HCT116 (cell line): ENCODE data around the gene HNRNPA2B1. TPM values are rescaled to one million over a fixed set of nuclear protein-coding genes. Genes with fewer than 3 reads are reported as not detected.

Experiments used
- ATAC-seq: fragments of 200-7000 bp; cut with Tn5 transposase; 2 replicates; pipeline ENCODE4 v1.9.1; 2020; ENCODE audit warnings: mild to moderate bottlenecking, moderate library complexity
- BruUV-seq: library from RNA; stranded (reverse); fragments of 400-500 nt; replicated peaks from 2 replicates; lab custom pipeline; 2021; lab: Mats Ljungman, UMichigan
- CTCF ChIA-PET: fragments of 300-600 bp; sonication (Branson Sonifier 250); formaldehyde crosslinking; loops from one replicate; lab custom pipeline; 2021; ENCODE audit warnings: antibody characterized with exemption; lab: Charles Lee
- POLR2A ChIA-PET: fragments of 300-600, 350-600 bp; sonication (Branson Sonifier 250); formaldehyde crosslinking; loops from one replicate; lab custom pipeline; 2021; ENCODE audit warnings: antibody characterized with exemption; lab: Charles Lee
- RAD21 ChIA-PET, 2 experiments: fragments of 300-600 bp; sonication (Branson Sonifier 250); formaldehyde crosslinking; loops; one replicate each; lab custom pipeline; 2023; ENCODE audit warnings: low total read pairs in 2 of 2; ENCODE audit not compliant: uncharacterized antibody in 2 of 2, unreplicated experiment in 2 of 2, low non-redundant PET in 1 of 2; lab: Charles Lee
- DNase-seq: peaks from one replicate; pipeline ENCODE4 v3.0.0-alpha.2; 2010; ENCODE audit warnings: low read depth, low spot score
- H2AFZ ChIP-seq: fragments of 200-600 bp; shearing (Covaris generic), sonication (generic); 2 replicates; pipeline ENCODE4 v1.6.1; 2017; ENCODE audit warnings: low read depth, mixed run types, mixed read lengths, antibody characterized with exemption, low read length; ENCODE audit not compliant: poor library complexity, severe bottlenecking
- H3K27ac ChIP-seq: 2 replicates; pipeline ENCODE4 v1.5.1; 2012; ENCODE audit warnings: low read depth, low read length
- H3K27me3 ChIP-seq: fragments of 200-600 bp; sonication (generic); 2 replicates; pipeline ENCODE4 v1.6.1; 2016; ENCODE audit warnings: mixed run types, low read length, mixed read lengths; ENCODE audit not compliant: insufficient read depth
- H3K36me3 ChIP-seq, 2 experiments: fragments of 200-500 bp in 1 of 2; fragments of 200-600 bp in 1 of 2; sonication (Bioruptor generic) in 1 of 2; sonication (generic) in 1 of 2; 2 replicates each; pipeline versions ENCODE4 v1.5.1 to v1.6.1; 2014 to 2016; ENCODE audit warnings: low read length in 2 of 2, inconsistent platforms in 1 of 2, mixed read lengths in 1 of 2, mixed run types in 1 of 2; ENCODE audit not compliant: insufficient read depth in 2 of 2, control insufficient read depth in 1 of 2
- H3K4me1 ChIP-seq, 2 experiments: fragments of 200-600 bp in 1 of 2; sonication (generic) in 1 of 2; 2 replicates each; pipeline versions ENCODE4 v1.5.1 to v1.6.1; 2012 to 2017; ENCODE audit warnings: low read length in 2 of 2, inconsistent platforms in 1 of 2, mild to moderate bottlenecking in 1 of 2, mixed read lengths in 1 of 2, mixed run types in 1 of 2, moderate library complexity in 1 of 2; ENCODE audit not compliant: insufficient read depth in 2 of 2, control insufficient read depth in 1 of 2
- H3K4me2 ChIP-seq: fragments of 200-600 bp; sonication (generic); 2 replicates; pipeline ENCODE4 v1.6.1; 2017; ENCODE audit warnings: mixed run types, low read length, mixed read lengths
- H3K4me3 ChIP-seq, 2 experiments: fragments of 200-600 bp in 1 of 2; sonication (generic) in 1 of 2; replicated peaks in 1 of 2; 2 replicates each; pipeline ENCODE4 v1.5.1; 2011 to 2016; ENCODE audit warnings: low read length in 2 of 2, control low read depth in 1 of 2, low read depth in 1 of 2, mild to moderate bottlenecking in 1 of 2, mixed read lengths in 1 of 2, mixed run types in 1 of 2
- H3K79me2 ChIP-seq: fragments of 200-600 bp; sonication (generic); 2 replicates; pipeline ENCODE4 v1.6.1; 2017; ENCODE audit warnings: mild to moderate bottlenecking, mixed run types, low read length, moderate library complexity, mixed read lengths; ENCODE audit not compliant: insufficient read depth
- H3K9ac ChIP-seq: fragments of 200-600 bp; sonication (generic); 2 replicates; pipeline ENCODE4 v1.6.1; 2016; ENCODE audit warnings: low read length, mixed read lengths
- H3K9me2 ChIP-seq: fragments of 200-600 bp; sonication (generic), shearing (Covaris generic); 2 replicates; pipeline ENCODE4 v1.6.1; 2017; ENCODE audit warnings: mixed run types, mild to moderate bottlenecking, moderate library complexity; ENCODE audit not compliant: insufficient read depth
- H3K9me3 ChIP-seq, 2 experiments: fragments of 200-500 bp in 1 of 2; fragments of 200-600 bp in 1 of 2; sonication (Bioruptor generic) in 1 of 2; sonication (generic) in 1 of 2; 2 replicates each; pipeline ENCODE4 v1.6.1; 2014 to 2017; ENCODE audit warnings: low read length in 2 of 2, mixed read lengths in 2 of 2, inconsistent platforms in 1 of 2, low read depth in 1 of 2, mild to moderate bottlenecking in 1 of 2, mixed run types in 1 of 2, moderate library complexity in 1 of 2; ENCODE audit not compliant: control insufficient read depth in 1 of 2, insufficient read depth in 1 of 2
- H4K20me1 ChIP-seq: fragments of 200-600 bp; sonication (generic), shearing (Covaris generic); 2 replicates; pipeline ENCODE4 v1.6.1; 2017; ENCODE audit warnings: mixed run types, mild to moderate bottlenecking, moderate library complexity; ENCODE audit not compliant: insufficient read depth
- CBX3 ChIP-seq: IDR thresholded peaks from 2 replicates; pipeline ENCODE4 v1.6.1; 2012; ENCODE audit warnings: low read depth
- CEBPB ChIP-seq: IDR thresholded peaks from 2 replicates; pipeline ENCODE4 v1.6.1; 2012; ENCODE audit warnings: low read depth
- EZH2 ChIP-seq: fragments of 200-600 bp; sonication (generic); IDR thresholded peaks from 2 replicates; pipeline ENCODE4 v1.6.1; 2017; ENCODE audit warnings: antibody characterized with exemption, mixed run types
- EZH2phosphoT487 ChIP-seq: fragments of 200-600 bp; IDR thresholded peaks from 2 replicates; pipeline ENCODE4 v1.6.1; 2018; ENCODE audit warnings: antibody characterized with exemption, borderline replicate concordance
- FOSL1 ChIP-seq: IDR thresholded peaks from 2 replicates; pipeline ENCODE4 v1.6.1; 2012; ENCODE audit warnings: low read depth
- JUND ChIP-seq: IDR thresholded peaks from 2 replicates; pipeline ENCODE4 v1.6.1; 2012
- POLR2A ChIP-seq: IDR thresholded peaks from 2 replicates; pipeline ENCODE4 v1.7.0; 2011; ENCODE audit warnings: borderline replicate concordance; ENCODE audit not compliant: insufficient read depth, insufficient read length; ENCODE audit errors: extremely low read depth
- POLR2AphosphoS5 ChIP-seq: IDR thresholded peaks from 2 replicates; pipeline ENCODE4 v1.6.1; 2011; ENCODE audit warnings: mild to moderate bottlenecking, low read depth, low read length, moderate library complexity
- RAD21 ChIP-seq: IDR thresholded peaks from 2 replicates; pipeline ENCODE4 v1.6.1; 2012; ENCODE audit warnings: low read depth, mild to moderate bottlenecking
- SP1 ChIP-seq: IDR thresholded peaks from 2 replicates; pipeline ENCODE4 v1.6.1; 2012; ENCODE audit warnings: low read depth
- SRF ChIP-seq: IDR thresholded peaks from 2 replicates; pipeline ENCODE4 v1.6.1; 2012; ENCODE audit warnings: low read depth
- TCF7L2 ChIP-seq: IDR thresholded peaks from 2 replicates; pipeline ENCODE4 v1.7.0; 2011; ENCODE audit warnings: borderline replicate concordance, inconsistent platforms; ENCODE audit not compliant: insufficient read depth, insufficient read length; ENCODE audit errors: extremely low read depth
- YY1 ChIP-seq: IDR thresholded peaks from 2 replicates; pipeline ENCODE4 v1.6.1; 2011; ENCODE audit warnings: low read length, low read depth, moderate library complexity, mild to moderate bottlenecking; ENCODE audit not compliant: insufficient replicate concordance; ENCODE audit errors: extremely low read depth
- ZFX ChIP-seq: fragments of 450-650 bp; IDR thresholded peaks from 2 replicates; pipeline ENCODE4 v1.6.1; 2017
- ZNF274 ChIP-seq: fragments of 200-500 bp; sonication (Bioruptor generic); IDR thresholded peaks from 2 replicates; pipeline ENCODE4 v1.6.1; 2014; ENCODE audit warnings: mild to moderate bottlenecking, low read depth, low read length, inconsistent platforms
- intact Hi-C: fragments of 100-400 bp; cut with micrococcal nuclease; formaldehyde crosslinking; loops from 2 replicates; pipeline ENCODE4 v1.10.0; 2022
- total RNA-seq: library from RNA; stranded (reverse); gene quantifications from one replicate; pipeline ENCODE4 v1.2.1, GENCODE V29; 2021; ENCODE audit not compliant: unreplicated experiment
- TF ChIP-seq, protein P1 (sequence below): IDR thresholded peaks from 2 replicates; pipeline ENCODE4 v1.6.1; 2012
- TF ChIP-seq, protein P2 (sequence below): IDR thresholded peaks from 2 replicates; pipeline ENCODE4 v1.6.1; 2012
- TF ChIP-seq, protein P3 (sequence below), 3 experiments: fragments of 200-600 bp in 1 of 3; sonication (generic) in 1 of 3; IDR thresholded peaks in 2 of 3; conservative IDR thresholded peaks in 1 of 3; 2 replicates each; pipeline ENCODE4 v1.5.1; 2012 to 2017; ENCODE audit warnings: low read depth in 2 of 3, low read length in 2 of 3, antibody characterized with exemption in 1 of 3, borderline replicate concordance in 1 of 3, control low read depth in 1 of 3, mild to moderate bottlenecking in 1 of 3, mixed read lengths in 1 of 3, mixed run types in 1 of 3, moderate library complexity in 1 of 3; ENCODE audit not compliant: insufficient read depth in 1 of 3

HNRNPA2B1 gene
- total RNA-seq, 1 experiment from 2014 or later, result 870 TPM

DNA sequence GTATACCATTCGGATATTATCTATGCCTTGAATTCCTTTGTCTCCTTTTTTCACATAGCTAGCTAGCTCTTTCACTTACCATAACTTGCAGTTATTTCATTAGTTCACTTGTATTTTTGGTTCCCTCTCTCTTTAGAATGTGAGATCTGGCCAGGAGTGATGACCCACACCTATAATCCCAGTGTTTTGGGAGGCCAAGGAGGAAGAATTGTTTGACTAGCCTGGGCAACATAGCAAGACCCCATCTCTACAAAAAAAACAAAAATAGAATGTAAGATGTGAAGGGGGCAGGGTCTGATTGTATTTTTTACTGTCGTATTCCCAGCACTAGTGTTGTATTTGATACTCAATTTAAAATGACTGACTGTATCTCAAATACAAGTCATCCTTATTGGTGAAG is 28.9 kb downstream of the HNRNPA2B1 start:
- H3K4me3 ChIP-seq, result no peak overlapping the region
- ChIA-PET RAD21 (interaction anchor here in 1 of 2 experiments (0.7 kb wide), 1 partner anchor 176 kb away, joined by 4 read pairs; no protein-coding TSS in a partner anchor), POLR2A (no interaction called here), CTCF (no interaction called here)
- peaks cover 5 to 8% of the 10 kb centered on the region in 2 experiments; a peak in 2 of 4 replicates for H3K4me1 ChIP-seq
- no TSS peak for BruUV-seq
- peaks cover 4% of the 10 kb centered on the region; the same call in 1 of the 2 replicates for H3K79me2 ChIP-seq
- no peak overlapping the region for H3K9ac ChIP-seq
- no peak overlapping the region for H3K27ac ChIP-seq
- no peaks in the 10 kb centered on the region for H4K20me1 ChIP-seq
- no peaks in the 10 kb centered on the region for H3K9me2 ChIP-seq
- TF ChIP-seq, protein P1, sequence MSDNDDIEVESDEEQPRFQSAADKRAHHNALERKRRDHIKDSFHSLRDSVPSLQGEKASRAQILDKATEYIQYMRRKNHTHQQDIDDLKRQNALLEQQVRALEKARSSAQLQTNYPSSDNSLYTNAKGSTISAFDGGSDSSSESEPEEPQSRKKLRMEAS, result no peak
- no peak for TF ChIP-seq EZH2phosphoT487
- no peak for TF ChIP-seq TCF7L2
- TF ChIP-seq, protein P2, sequence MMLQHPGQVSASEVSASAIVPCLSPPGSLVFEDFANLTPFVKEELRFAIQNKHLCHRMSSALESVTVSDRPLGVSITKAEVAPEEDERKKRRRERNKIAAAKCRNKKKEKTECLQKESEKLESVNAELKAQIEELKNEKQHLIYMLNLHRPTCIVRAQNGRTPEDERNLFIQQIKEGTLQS, result no peak
- TF ChIP-seq RAD21, result no peak
- no peak for TF ChIP-seq FOSL1
- H2AFZ ChIP-seq, result no peak overlapping the region
- intact Hi-C loops, result no loop called here
- no peaks in the 10 kb centered on the region for H3K27me3 ChIP-seq
- H3K9me3 ChIP-seq, result no peaks in the 10 kb centered on the region
- no peak for DNase-seq
- no peak for ATAC-seq
- H3K36me3 ChIP-seq, result no peaks in the 10 kb centered on the region
- H3K4me2 ChIP-seq, result no peak overlapping the region

DNA sequence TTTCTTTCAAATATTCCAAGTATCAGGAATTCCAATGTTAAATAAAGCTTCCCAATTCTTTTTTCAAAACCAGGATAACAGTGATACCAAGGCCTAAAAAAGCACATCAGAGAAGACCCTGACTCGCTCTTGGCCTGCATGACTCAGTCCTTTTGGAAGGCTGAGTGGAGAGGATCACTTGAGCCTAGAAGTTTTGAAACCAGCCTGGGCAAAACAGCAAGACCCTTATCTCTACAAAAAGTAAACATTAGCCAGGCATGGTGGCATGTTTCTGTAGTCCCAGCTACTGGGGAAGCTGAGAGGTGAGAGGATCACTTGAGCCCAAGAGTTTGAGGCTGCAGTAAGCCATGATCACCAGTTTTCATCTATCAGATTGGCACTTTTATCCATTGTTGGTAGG is 29.9 kb downstream of the HNRNPA2B1 start:
- POLR2A ChIA-PET, result interaction anchor here (1.4 kb wide), 1 partner anchor 10 kb away, joined by 4 read pairs; no protein-coding TSS in a partner anchor
- Histone ChIP-seq H3K4me2 (no peak overlapping the region), H3K27ac (no peak overlapping the region), H3K36me3 (no peaks in the 10 kb centered on the region), H3K27me3 (no peaks in the 10 kb centered on the region), H3K4me3 (no peak overlapping the region), H3K9me3 (no peaks in the 10 kb centered on the region), H3K79me2 (peaks cover 8% of the 10 kb centered on the region; the same call in 1 of the 2 replicates), H4K20me1 (no peaks in the 10 kb centered on the region), H3K9ac (no peak overlapping the region), H3K9me2 (no peaks in the 10 kb centered on the region), H2AFZ (no peak overlapping the region), H3K4me1 (peaks cover 5 to 8% of the 10 kb centered on the region in 2 experiments; a peak in 2 of 4 replicates)
- no peak for ATAC-seq
- RAD21 ChIA-PET, result interaction anchor here in 1 of 2 experiments (0.7 kb wide), 1 partner anchor 175 kb away, joined by 4 read pairs; no protein-coding TSS in a partner anchor
- BruUV-seq, result no TSS peak
- CTCF ChIA-PET, result no interaction called here
- intact Hi-C loops, result no loop called here
- no peak for DNase-seq
- no peak for TF ChIP-seq RAD21
- TF ChIP-seq EZH2phosphoT487, result no peak
- no peak for TF ChIP-seq CBX3
- TF ChIP-seq POLR2AphosphoS5, result no peak
- no peak for TF ChIP-seq FOSL1
- no peak for TF ChIP-seq SRF
- TF ChIP-seq CEBPB, result no peak
- TF ChIP-seq JUND, result no peak
- no peak for TF ChIP-seq SP1
- TF ChIP-seq, protein P3, sequence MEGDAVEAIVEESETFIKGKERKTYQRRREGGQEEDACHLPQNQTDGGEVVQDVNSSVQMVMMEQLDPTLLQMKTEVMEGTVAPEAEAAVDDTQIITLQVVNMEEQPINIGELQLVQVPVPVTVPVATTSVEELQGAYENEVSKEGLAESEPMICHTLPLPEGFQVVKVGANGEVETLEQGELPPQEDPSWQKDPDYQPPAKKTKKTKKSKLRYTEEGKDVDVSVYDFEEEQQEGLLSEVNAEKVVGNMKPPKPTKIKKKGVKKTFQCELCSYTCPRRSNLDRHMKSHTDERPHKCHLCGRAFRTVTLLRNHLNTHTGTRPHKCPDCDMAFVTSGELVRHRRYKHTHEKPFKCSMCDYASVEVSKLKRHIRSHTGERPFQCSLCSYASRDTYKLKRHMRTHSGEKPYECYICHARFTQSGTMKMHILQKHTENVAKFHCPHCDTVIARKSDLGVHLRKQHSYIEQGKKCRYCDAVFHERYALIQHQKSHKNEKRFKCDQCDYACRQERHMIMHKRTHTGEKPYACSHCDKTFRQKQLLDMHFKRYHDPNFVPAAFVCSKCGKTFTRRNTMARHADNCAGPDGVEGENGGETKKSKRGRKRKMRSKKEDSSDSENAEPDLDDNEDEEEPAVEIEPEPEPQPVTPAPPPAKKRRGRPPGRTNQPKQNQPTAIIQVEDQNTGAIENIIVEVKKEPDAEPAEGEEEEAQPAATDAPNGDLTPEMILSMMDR (IDR thresholded peaks at IDR 0.05 in 2 of 3, conservative IDR thresholded peaks at IDR 0.05 in 1 of 3; ENCODE audit: borderline replicate concordance in 1 of 3, insufficient read depth in 1 of 3, low read depth in 2 of 3, low read length in 2 of 3), result no peak
- no peak for TF ChIP-seq ZFX
- no peak for TF ChIP-seq POLR2A
- TF ChIP-seq ZNF274, result no peak
- TF ChIP-seq EZH2, result no peak
- no peak for TF ChIP-seq TCF7L2
- no peak for TF ChIP-seq YY1
- TF ChIP-seq, protein P1, result no peak
